Measurements from ENCODE around the gene ORC3.
"Not testable (repeated sequence)": the region's sequence is repeated elsewhere in the genome, so short reads cannot be mapped to it uniquely, and the experiment has no call there.

ORC3 gene

GRCh38 chr6:87700397-87701343 lies 110.7 kb downstream of the ORC3 start:
- Mint-ChIP-seq H3K9me3 (no peaks in the 10 kb centered on the region), H3K27me3 (ENCODE audit: low read depth) (no peaks in the 10 kb centered on the region), H3K4me1 (peaks cover 35% of the 10 kb centered on the region), H3K27ac (peak overlapping the region; percentile 98 to 99 (median 99)), H3K4me3 (peak overlapping the region; percentile 90 to 97 (median 95)), H3K36me3 (ENCODE audit: low read depth) (peaks cover 3% of the 10 kb centered on the region)
- no peak for TF ChIP-seq CTCF (IDR thresholded peaks at IDR 0.05; ENCODE audit: unreplicated experiment in 3 of 3)

GRCh38 chr6:87701344-87701675 lies 111.4 kb downstream of the ORC3 start:
- Mint-ChIP-seq H3K27me3 (ENCODE audit: low read depth) (no peaks in the 10 kb centered on the region), H3K36me3 (ENCODE audit: low read depth) (peaks cover 3% of the 10 kb centered on the region), H3K9me3 (no peaks in the 10 kb centered on the region), H3K4me1 (peaks cover 29% of the 10 kb centered on the region), H3K4me3 (peak overlapping the region; percentile 90 to 97 (median 95)), H3K27ac (peak overlapping the region; percentile 98 to 99 (median 99))
- no peak for TF ChIP-seq CTCF (IDR thresholded peaks at IDR 0.05; ENCODE audit: unreplicated experiment in 3 of 3)

GRCh38 chr6:87701676-87702588 lies 112.0 kb downstream of the ORC3 start, which contains the start of gene AKIRIN2:
Gene AKIRIN2 (minus strand): TSS chr6:87702233. CDS start chr6:87701684, 549 bp downstream.
- Mint-ChIP-seq H3K4me1 (peaks cover 29% of the 10 kb centered on the region), H3K27me3 (ENCODE audit: low read depth) (no peaks in the 10 kb centered on the region), H3K36me3 (ENCODE audit: low read depth) (peaks cover 3% of the 10 kb centered on the region), H3K27ac (peak within 1 kb of the TSS; percentile 98 to 99 (median 99)), H3K4me3 (peak within 1 kb of the TSS; percentile 90 to 97 (median 95)), H3K9me3 (no peaks in the 10 kb centered on the region)
- no peak for TF ChIP-seq CTCF (IDR thresholded peaks at IDR 0.05; ENCODE audit: unreplicated experiment in 3 of 3)

- Mint-ChIP-seq H3K4me1 (peaks cover 25% of the 10 kb centered on the region), H3K36me3 (ENCODE audit: low read depth) (peaks cover 3% of the 10 kb centered on the region), H3K9me3 (no peaks in the 10 kb centered on the region), H3K4me3 (peak overlapping the region; percentile 90 to 97 (median 95)), H3K27me3 (ENCODE audit: low read depth) (no peaks in the 10 kb centered on the region), H3K27ac (peak overlapping the region; percentile 98 to 99 (median 99))
- TF ChIP-seq CTCF (IDR thresholded peaks at IDR 0.05; ENCODE audit: unreplicated experiment in 3 of 3): no peak
Observed at GRCh38 chr6:87702589-87702945, 112.6 kb downstream of the ORC3 start.

GRCh38 chr6:87703039-87703438 lies 113.1 kb downstream of the ORC3 start:
- Mint-ChIP-seq H3K4me1 (peaks cover 21% of the 10 kb centered on the region), H3K4me3 (peak overlapping the region; percentile 90 to 97 (median 95)), H3K27ac (peak overlapping the region; percentile 98 to 99 (median 99))
- not testable (repeated sequence) for H3K9me3 Mint-ChIP-seq; H3K36me3 Mint-ChIP-seq (ENCODE audit: low read depth); H3K27me3 Mint-ChIP-seq (ENCODE audit: low read depth)

Measured in nephron (organoid).